NCI-H748 (cell line): ENCODE results near the gene TAF10.

Experiments
- DNase-seq: peaks from one replicate; lab custom pipeline; 2025; ENCODE audit not compliant: unreplicated experiment; lab: John Stamatoyannopoulos, UW

Gene TAF10

DNA sequence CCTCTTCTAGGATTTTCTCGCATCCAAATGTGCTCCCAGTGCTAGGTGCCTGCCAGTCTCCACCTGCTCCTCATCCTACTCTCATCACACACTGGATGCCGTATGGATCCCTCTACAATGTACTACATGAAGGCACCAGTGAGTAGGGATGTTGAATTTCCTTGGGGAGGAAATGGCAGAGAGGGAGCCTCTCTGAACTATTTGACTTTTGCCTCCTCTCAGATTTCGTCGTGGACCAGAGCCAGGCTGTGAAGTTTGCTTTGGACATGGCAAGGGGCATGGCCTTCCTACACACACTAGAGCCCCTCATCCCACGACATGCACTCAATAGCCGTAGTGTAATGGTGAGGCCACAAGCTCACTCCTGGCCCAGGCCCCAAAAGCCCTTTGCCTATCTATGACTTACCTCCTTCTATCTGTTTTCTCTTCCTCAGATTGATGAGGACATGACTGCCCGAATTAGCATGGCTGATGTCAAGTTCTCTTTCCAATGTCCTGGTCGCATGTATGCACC, 2.5 kb downstream of the TAF10 start:
- no peak for DNase-seq

DNA sequence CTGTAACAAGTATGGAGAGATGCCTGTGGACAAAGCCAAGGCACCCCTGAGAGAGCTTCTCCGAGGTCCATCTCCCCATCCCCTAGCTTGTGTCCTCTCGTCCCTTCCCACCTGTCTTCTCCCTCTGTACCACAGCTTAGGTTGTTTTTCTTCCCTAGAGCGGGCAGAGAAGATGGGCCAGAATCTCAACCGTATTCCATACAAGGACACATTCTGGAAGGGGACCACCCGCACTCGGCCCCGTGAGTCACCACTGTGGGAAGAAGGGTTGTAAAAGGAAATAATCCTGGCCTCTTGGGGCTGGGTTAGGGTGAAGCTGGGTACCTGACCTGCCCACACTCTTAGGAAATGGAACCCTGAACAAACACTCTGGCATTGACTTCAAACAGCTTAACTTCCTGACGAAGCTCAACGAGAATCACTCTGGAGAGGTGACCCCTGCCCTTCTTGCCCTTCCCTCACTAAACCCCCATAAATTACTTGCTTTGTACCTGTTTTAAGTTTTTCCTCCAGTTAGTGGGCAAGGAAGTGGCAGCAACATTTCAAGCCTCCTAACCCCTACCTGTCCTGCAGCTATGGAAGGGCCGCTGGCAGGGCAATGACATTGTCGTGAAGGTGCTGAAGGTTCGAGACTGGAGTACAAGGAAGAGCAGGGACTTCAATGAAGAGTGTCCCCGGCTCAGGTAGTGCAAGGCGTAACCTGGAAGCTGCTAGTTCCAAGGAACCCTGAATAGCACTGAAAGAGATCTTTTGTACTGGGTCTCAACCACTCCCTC, 3.1 kb downstream of the TAF10 start:
- no peak for DNase-seq

DNA sequence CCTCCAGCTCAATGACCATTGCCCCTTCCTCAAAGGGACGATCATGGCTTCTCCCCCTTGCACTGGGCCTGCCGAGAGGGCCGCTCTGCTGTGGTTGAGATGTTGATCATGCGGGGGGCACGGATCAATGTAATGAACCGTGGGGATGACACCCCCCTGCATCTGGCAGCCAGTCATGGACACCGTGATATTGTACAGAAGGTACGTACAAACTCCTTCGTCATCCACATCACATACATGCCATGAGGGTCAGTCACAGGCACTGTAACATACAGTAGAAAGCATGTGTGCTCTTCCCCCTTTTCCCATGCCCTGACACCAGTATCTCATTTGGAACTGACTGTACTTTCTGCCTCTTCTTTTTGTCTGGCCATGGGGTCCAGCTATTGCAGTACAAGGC, 4.0 kb downstream of the TAF10 start:
- DNase-seq: no peak

GRCh38 chr11:6607190-6607795, 4.7 kb downstream of the TAF10 start:
- no peak for DNase-seq

DNA sequence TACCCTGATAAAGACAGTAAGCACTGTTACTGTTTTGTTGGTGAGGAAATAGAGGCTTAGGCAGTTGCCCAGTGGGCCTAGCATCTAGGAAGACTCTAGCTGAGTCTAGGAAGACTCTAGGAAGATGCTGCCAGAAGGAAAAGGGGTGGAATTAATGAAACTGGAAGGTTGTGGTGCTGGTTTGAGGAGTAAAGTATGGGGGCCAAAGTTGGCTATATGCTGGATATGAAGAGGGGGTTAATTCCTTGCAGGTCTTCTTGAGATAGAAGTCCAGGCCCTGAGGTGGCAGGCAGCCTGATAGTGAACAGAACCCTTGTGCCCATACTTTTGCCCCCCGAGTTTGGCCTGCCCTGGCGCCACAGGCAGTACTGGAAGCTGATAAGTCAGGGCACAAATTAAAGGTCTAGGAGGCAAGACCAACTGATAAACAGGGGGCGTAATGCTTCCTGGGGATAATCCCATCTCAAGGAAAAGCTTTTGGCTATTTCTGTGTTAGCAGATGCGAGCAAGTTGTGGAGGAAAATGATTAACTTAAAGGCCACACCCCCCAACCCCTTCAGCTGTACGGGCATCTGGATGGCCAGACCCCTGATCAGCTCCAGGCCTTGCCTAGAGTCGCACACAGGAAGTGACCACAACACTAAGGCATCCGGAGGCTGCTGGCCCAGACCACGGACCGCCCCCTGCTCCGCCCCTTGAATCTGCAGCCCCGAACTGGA, 5.4 kb downstream of the TAF10 start:
- peak; percentile 69 for DNase-seq

DNA sequence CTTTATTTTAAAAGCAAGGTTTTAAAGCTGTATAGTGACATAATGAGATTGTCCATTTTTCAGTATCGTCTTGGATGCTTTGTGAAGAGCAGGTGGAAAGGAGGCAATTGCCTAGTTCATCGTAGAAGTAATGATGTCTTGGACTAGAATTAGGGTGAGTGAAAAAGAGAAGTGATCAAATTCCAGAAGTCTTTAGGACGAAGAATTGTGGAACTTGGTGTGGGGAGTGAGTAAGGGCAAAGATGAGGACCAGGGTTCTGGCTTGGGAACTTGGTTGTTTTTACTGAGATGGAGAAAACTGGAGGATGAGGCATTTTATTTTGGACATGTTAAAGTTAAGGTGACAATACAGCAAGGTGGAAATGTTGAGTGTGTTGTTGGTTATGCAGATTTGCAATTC, 7.2 kb downstream of the TAF10 start:
- no peak for DNase-seq

GRCh38 chr11:6604081-6604626, 7.9 kb downstream of the TAF10 start:
- DNase-seq: peak; percentile 55

GRCh38 chr11:6603287-6604080, 8.5 kb downstream of the TAF10 start, which contains the start of the genes ILK and RRP8:
ILK (plus strand) TSS chr11:6603774; CDS start chr11:6604272, 498 bp downstream.
RRP8 (minus strand) TSS chr11:6603616; CDS start chr11:6603502, 114 bp downstream.
- DNase-seq: peak; percentile 87

DNA sequence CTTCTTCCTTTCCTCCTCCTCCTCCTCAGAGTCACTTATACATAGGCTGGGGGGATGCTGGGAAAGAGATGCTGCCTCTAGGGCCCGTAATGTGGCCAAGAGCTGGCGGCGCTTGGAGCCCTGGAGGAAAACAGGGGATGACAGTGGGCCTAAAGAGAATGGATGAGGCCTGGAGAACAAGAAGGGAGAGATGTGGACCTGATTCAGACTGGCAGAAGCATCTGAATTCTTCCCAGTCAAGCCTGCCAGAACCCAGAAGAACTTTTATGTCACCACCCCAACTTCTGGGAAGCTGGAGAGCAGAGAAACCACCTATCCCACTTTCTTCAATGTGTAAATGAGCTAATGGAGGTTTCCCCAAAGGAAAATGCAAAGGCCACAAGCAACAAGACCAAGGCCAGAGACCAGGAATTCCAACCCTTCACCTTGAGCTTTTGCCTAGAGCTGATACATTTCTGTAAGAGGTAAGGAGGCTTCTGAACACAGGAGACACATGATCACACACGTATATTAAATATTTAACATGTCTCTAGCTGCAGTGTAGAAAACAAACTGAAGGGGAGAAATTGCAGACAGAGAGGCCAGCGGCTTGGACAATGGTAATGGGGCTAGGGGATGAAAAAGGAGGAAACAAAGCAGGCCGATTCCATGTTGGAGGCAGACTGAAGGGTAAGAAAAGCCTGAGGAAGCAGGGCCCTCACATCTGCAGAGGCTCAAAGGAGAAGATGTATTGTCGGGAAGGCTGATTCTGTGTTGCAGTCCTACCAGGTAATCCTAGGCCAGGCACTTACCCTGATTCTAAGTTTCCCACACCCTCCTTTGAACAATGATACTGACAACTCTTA, 9.7 kb downstream of the TAF10 start:
- DNase-seq: no peak

DNA sequence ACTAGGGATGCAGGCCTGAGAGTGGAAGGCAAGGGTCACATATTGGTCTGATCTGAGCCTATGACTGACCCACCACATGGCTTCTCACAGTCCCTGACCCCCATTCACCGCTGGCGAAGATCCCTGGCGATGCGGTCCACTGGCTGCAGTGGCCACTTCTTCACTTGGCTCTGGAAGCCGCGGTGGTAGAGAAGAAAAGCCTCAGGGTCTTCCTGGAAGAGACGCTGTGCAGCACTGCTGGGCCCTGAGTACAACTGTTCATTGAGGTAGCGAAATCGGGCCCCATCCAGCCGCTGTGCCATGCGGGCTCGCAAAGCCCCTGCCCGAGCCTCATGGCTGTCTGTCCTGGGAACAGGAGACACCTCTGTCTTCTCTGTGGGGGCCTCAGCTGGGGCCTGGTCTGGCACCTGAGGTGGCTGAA, 11.0 kb downstream of the TAF10 start:
- no peak for DNase-seq

DNA sequence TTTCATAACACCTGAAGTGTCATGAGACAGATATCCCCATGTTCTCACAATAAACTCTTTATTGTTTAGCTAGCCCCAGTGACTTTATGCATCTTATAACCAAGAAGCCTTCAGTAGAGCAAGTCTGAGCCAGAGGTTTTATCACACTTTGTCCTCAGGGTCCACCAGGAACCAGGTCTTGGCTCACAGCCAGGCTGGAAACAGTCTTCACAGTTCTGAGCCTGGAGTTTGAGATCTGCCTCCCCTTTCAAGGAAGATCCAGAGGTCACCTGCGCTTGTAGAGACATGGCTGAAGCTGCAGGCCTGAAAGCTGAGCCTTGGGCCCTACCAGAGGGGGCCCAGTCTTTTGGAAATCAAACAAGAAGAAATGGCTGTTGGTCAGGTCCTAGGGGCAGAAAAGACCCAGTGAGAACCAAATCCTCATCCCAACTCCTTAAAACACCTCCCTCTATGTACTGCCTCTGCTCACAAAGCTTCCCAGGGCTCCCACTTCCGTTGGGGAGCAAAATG, 12.1 kb downstream of the TAF10 start:
- DNase-seq: no peak

GRCh38 chr11:6599449-6599848, 12.6 kb downstream of the TAF10 start:
- no peak for DNase-seq

- no peak for DNase-seq
Observed at GRCh38 chr11:6598555-6598954, 13.5 kb downstream of the TAF10 start.

DNA sequence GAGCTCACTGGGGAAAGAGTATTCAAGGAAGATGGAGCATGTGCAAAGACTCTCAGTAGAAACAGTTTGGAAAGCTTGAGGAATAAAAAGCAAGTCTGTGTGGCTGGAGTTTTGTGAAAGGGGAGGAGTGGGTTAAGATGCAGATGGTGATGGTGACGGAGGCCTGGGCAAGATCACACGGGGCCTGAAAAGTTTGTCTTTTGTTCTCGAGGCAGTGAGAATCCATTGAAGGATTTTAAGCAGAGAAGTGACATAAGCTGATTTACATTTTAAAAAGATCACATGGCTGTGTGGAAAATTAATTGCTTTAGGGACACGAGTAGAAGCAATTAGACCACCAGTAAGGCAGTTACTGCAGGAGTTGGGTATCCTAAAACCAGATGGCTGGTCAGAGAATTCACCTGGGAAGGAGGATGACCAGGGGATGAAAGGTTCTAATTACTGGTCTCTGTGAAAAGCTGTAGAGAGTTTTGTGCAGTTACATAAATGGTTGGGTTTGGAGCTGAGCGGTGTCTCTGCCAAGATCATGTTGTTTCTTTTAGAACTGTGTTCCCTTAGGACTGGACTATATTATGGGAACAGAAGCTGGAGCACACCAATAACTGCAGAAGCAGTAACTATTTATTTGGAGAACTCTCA, 15.7 kb downstream of the TAF10 start:
- no peak for DNase-seq

DNA sequence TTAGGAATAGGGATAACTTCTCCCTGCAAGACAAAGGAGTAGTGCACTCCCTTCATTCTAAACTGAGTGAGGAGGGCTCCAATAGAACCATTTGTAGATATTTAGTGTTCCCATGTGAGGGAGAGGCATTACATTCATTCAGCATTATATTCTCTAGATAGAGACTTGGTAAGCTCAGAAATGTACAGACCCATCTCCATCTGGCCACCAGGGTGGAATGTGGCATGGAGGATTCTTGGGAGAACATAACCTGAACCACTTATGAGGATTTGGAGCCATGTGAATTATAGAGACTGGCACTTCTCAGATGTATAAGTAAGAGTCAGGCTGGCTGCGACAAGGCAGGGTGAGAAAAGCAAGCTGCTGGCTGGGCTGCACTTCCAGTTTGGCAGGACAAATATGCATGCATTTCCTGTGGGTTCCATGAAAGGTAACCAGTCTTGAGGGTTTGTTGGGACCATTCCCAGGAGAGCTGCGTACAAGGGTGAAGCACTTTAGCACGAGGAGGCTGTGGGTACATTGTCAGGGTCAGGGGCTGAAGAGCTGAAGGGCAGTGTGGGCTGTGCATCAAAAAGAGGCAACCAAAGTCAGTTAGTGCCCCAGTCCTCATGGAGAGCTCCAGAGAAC, 17.8 kb downstream of the TAF10 start:
- no peak for DNase-seq

DNA sequence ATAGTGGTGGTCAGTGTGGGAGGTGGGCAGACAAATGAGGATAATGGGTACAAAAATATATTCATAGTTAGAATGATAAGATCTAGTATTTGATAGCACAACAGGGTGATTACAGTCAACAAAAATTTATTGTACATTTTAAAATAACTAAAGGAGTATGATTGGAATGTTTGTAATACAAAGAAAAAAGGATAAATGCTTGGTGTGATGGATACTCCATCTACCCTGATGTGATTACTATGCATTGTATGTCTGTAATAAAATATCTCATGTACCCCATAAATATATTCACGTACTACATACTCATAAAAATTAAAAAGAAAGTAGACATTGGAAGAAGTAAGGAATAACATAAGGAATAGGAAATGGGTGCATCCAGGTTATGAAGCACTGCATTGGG, 24.0 kb downstream of the TAF10 start:
- DNase-seq: no peak

DNA sequence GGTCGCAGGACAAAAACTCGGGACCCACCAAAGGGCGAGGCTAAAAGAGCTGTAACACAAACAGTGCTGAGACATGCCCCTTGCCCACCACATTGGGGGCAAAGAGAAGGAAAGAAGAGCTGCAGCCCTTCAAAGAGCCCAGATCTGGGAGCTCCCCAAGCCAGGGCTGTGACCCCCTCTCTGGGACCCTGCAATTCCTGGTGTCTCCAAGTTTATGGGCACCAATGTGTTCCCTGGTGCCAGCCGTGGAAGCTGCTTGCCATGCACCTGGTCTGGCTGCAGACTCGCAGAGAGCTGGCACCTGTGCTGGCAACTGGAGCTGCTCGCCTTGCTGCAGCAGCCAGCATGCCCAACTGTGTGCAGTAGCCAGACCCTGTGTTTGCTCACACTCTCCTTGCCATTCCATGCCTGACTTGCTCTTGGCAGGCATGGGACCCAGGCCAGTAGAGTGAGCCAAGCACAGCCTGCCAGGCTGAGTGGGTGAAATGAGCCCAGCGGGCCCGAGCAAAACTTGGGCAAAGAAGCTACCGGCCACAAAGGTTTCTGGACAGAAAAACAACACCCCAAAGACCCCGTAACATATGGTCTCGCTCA, 24.6 kb downstream of the TAF10 start:
- no peak for DNase-seq
